ENCODE results near the gene SH3BP5.

The SH3BP5 gene

DNA sequence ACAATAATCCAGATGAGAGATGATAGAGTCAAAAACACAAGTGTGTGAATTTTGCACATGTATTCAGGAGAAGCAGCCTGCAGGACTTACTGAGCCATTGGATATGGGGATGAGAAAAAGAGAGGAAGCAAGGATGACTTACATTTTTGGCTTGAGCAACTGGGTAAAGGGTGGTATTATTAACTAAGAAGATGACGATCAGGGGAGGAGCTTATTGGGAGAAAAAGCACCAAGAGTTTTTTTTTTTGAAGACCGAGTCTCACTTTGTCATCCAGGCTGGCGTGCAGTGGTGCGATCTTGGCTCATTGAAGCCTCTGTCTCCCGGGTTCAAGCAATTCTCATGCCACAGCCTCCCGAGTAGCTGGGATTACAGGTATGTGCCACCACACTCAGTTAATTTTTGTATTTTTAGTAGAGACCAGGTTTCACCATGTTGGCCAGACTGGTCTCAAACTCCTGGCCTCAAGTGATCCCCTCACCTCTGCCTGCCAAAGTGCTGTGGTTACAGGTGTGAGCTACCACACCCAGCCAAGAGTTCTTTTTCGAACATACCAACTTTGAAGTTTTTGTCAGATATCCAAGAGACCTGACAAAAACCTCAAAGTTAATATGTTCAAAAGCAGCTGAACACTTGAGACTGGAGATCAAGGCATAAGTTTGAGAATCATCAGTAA lies 14.8 kb upstream of the SH3BP5 start:
- Histone ChIP-seq H3K4me3 (ENCODE audit: insufficient read depth, low read depth, low read length, poor library complexity, severe bottlenecking) (peak overlapping the region; percentile 23), H3K4me1 (ENCODE audit: control insufficient read depth, insufficient read depth, low read length, poor library complexity, severe bottlenecking) (peaks cover 38% of the 10 kb centered on the region), H3K27ac (ENCODE audit: insufficient read depth, low read length, poor library complexity, severe bottlenecking) (peak overlapping the region; percentile 58), H3K27me3 (replicated peaks; ENCODE audit: control insufficient read depth, insufficient read depth, low read length, poor library complexity, severe bottlenecking) (no peaks in the 10 kb centered on the region), H3K36me3 (ENCODE audit: control insufficient read depth, insufficient read depth, low read length) (no peaks in the 10 kb centered on the region), H3K9me3 (ENCODE audit: control insufficient read depth, low read length) (no peaks in the 10 kb centered on the region)
- peak in 1 of 3 donors; percentile 20 for DNase-seq

DNA sequence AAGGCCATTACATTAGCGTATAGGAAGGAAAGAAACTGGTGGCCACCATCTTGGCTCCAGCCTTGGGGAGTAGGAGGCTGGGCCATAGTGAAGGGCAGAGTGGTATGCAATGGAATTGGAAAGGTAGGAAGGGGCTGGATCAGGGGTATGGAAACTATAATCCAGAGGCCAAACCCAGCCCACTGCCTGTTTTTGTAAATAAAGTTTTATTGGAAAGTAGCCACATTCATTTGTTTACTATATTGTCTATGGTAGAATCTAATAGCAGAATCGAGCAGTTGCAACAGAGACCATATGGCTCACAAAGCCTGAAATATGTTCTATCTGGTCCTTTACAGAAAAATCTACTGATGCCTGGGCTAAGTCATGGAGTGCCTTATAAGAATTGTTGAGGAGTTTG lies 14.1 kb upstream of the SH3BP5 start:
- H3K27ac ChIP-seq (ENCODE audit: insufficient read depth, low read length, poor library complexity, severe bottlenecking): no peak overlapping the region
- no peak for DNase-seq
- no peaks in the 10 kb centered on the region for H3K9me3 ChIP-seq (ENCODE audit: control insufficient read depth, low read length)
- H3K4me3 ChIP-seq (ENCODE audit: insufficient read depth, low read depth, low read length, poor library complexity, severe bottlenecking): no peak overlapping the region
- peaks cover 38% of the 10 kb centered on the region for H3K4me1 ChIP-seq (ENCODE audit: control insufficient read depth, insufficient read depth, low read length, poor library complexity, severe bottlenecking)
- no peaks in the 10 kb centered on the region for H3K27me3 ChIP-seq (replicated peaks; ENCODE audit: control insufficient read depth, insufficient read depth, low read length, poor library complexity, severe bottlenecking)
- no peaks in the 10 kb centered on the region for H3K36me3 ChIP-seq (ENCODE audit: control insufficient read depth, insufficient read depth, low read length)

DNA sequence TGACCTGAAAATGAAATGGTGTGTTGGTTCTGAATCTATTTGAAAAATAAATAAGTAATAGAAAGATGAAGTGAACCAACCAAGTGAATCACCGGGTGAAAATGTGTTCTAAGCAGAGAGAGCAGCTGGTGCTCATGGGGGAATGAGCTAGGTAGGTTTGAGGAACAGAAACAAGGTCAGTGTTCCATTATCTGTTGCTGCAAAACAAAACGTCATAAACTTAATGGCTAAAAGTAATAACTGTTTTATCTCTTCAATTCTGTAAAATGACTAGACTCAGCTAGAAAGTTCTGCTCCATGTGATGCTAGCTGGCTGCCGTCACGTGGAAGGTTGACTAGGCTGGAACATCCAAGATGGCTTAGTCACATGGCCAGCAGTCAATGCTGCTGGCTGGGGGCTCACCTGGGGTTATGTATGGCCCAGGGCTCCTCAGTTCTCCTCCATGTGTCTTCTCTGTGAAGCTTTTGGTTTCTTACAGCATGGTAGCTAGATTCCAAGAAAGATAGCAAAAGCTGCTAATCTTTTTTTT lies 13.3 kb upstream of the SH3BP5 start:
- no peak for DNase-seq
- Histone ChIP-seq H3K36me3 (ENCODE audit: control insufficient read depth, insufficient read depth, low read length) (no peaks in the 10 kb centered on the region), H3K27ac (ENCODE audit: insufficient read depth, low read length, poor library complexity, severe bottlenecking) (no peak overlapping the region), H3K4me3 (ENCODE audit: insufficient read depth, low read depth, low read length, poor library complexity, severe bottlenecking) (no peak overlapping the region), H3K27me3 (replicated peaks; ENCODE audit: control insufficient read depth, insufficient read depth, low read length, poor library complexity, severe bottlenecking) (no peaks in the 10 kb centered on the region), H3K4me1 (ENCODE audit: control insufficient read depth, insufficient read depth, low read length, poor library complexity, severe bottlenecking) (peaks cover 38% of the 10 kb centered on the region), H3K9me3 (ENCODE audit: control insufficient read depth, low read length) (no peaks in the 10 kb centered on the region)

GRCh38 chr3:15345066-15345607 lies 12.8 kb upstream of the SH3BP5 start:
- DNase-seq: no peak
- Histone ChIP-seq H3K27ac (ENCODE audit: insufficient read depth, low read length, poor library complexity, severe bottlenecking) (no peak overlapping the region), H3K4me1 (ENCODE audit: control insufficient read depth, insufficient read depth, low read length, poor library complexity, severe bottlenecking) (peaks cover 36% of the 10 kb centered on the region), H3K9me3 (ENCODE audit: control insufficient read depth, low read length) (no peaks in the 10 kb centered on the region), H3K36me3 (ENCODE audit: control insufficient read depth, insufficient read depth, low read length) (no peaks in the 10 kb centered on the region), H3K4me3 (ENCODE audit: insufficient read depth, low read depth, low read length, poor library complexity, severe bottlenecking) (no peak overlapping the region), H3K27me3 (replicated peaks; ENCODE audit: control insufficient read depth, insufficient read depth, low read length, poor library complexity, severe bottlenecking) (no peaks in the 10 kb centered on the region)

GRCh38 chr3:15342945-15343344 lies 10.6 kb upstream of the SH3BP5 start:
- no peak overlapping the region for H3K27ac ChIP-seq (ENCODE audit: insufficient read depth, low read length, poor library complexity, severe bottlenecking)
- no peaks in the 10 kb centered on the region for H3K27me3 ChIP-seq (replicated peaks; ENCODE audit: control insufficient read depth, insufficient read depth, low read length, poor library complexity, severe bottlenecking)
- H3K4me1 ChIP-seq (ENCODE audit: control insufficient read depth, insufficient read depth, low read length, poor library complexity, severe bottlenecking): peaks cover 22% of the 10 kb centered on the region
- DNase-seq: no peak
- no peak overlapping the region for H3K4me3 ChIP-seq (ENCODE audit: insufficient read depth, low read depth, low read length, poor library complexity, severe bottlenecking)
- no peaks in the 10 kb centered on the region for H3K36me3 ChIP-seq (ENCODE audit: control insufficient read depth, insufficient read depth, low read length)
- H3K9me3 ChIP-seq (ENCODE audit: control insufficient read depth, low read length): no peaks in the 10 kb centered on the region

DNA sequence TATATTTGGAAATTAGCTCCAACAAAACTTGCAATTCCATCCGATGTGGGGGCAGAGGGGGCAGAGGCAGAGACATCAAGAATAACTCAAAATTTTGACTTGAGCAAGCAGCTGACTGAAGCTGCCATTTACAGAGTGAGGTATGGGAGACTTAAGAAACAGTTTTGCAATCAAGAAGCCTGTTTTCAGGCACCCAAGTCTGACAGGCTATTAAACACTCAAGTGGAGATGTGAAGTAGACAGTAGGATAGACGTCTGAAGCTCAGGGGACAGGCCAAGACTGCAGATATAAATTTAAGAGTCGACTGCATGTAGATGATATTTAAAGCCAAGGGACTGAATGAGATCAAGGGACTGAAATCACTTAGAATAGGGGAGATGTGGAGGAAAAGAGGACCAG lies 9.9 kb upstream of the SH3BP5 start:
- H3K4me3 ChIP-seq (ENCODE audit: insufficient read depth, low read depth, low read length, poor library complexity, severe bottlenecking): no peak overlapping the region
- no peak overlapping the region for H3K27ac ChIP-seq (ENCODE audit: insufficient read depth, low read length, poor library complexity, severe bottlenecking)
- H3K9me3 ChIP-seq (ENCODE audit: control insufficient read depth, low read length): no peaks in the 10 kb centered on the region
- no peaks in the 10 kb centered on the region for H3K36me3 ChIP-seq (ENCODE audit: control insufficient read depth, insufficient read depth, low read length)
- H3K27me3 ChIP-seq (replicated peaks; ENCODE audit: control insufficient read depth, insufficient read depth, low read length, poor library complexity, severe bottlenecking): no peaks in the 10 kb centered on the region
- no peak for DNase-seq
- peaks cover 16% of the 10 kb centered on the region for H3K4me1 ChIP-seq (ENCODE audit: control insufficient read depth, insufficient read depth, low read length, poor library complexity, severe bottlenecking)

DNA sequence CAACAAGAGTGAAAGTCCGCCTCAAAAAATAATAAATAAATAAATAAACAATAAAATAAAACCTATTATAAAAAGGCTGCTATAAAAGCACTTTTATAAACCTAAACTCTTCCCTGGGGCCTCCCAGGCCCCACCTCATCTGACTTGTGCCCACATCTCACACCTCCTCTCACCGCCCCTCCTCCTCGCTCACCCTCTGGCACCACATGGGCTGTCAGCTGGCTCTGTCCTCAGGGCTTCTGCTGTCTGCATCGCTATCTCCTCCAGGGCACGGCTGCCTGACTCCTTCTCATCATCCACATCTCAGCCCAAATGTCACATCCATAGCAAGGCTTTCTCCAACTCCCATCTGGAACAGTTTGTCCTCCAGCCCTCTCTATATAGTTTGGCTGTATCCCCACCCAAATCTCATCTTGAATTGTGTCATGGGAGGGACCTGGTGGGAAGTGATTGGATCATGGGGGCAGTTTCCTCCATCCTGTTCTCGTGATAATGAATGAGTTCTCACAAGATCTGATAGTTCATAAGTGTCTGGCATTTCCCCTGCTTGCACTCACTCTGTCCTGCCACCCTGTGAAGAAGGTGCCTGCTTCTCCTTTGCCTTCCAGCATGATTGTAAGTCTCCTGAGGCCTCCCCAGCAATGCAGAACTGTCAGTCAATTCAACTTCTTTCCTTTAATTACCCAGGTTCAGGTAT lies 8.8 kb upstream of the SH3BP5 start:
- no peaks in the 10 kb centered on the region for H3K36me3 ChIP-seq (ENCODE audit: control insufficient read depth, insufficient read depth, low read length)
- no peak overlapping the region for H3K27ac ChIP-seq (ENCODE audit: insufficient read depth, low read length, poor library complexity, severe bottlenecking)
- H3K9me3 ChIP-seq (ENCODE audit: control insufficient read depth, low read length): no peaks in the 10 kb centered on the region
- no peaks in the 10 kb centered on the region for H3K27me3 ChIP-seq (replicated peaks; ENCODE audit: control insufficient read depth, insufficient read depth, low read length, poor library complexity, severe bottlenecking)
- H3K4me1 ChIP-seq (ENCODE audit: control insufficient read depth, insufficient read depth, low read length, poor library complexity, severe bottlenecking): peaks cover 5% of the 10 kb centered on the region
- DNase-seq: no peak
- H3K4me3 ChIP-seq (ENCODE audit: insufficient read depth, low read depth, low read length, poor library complexity, severe bottlenecking): no peak overlapping the region

DNA sequence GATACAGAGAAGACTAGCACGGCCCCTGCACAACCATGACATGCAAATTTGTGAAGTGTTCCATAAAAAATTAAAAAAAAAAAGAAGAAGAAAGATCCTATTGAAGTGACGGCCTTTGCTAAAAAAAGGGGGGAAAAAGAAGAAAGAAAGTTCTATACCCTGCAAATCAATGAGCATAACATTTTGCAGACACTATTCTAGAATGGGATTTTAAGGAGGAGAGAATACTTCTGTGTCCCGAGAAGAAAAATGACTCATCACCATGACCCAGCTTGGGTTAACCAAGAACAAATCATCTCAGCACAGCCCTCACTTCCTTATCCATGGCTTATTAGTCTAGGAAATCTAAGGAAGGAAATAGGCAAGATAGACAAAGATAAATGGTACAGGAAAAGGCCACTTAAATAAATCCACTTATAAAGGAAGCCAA lies 7.4 kb upstream of the SH3BP5 start:
- H3K36me3 ChIP-seq (ENCODE audit: control insufficient read depth, insufficient read depth, low read length): no peaks in the 10 kb centered on the region
- no peaks in the 10 kb centered on the region for H3K4me1 ChIP-seq (ENCODE audit: control insufficient read depth, insufficient read depth, low read length, poor library complexity, severe bottlenecking)
- H3K27ac ChIP-seq (ENCODE audit: insufficient read depth, low read length, poor library complexity, severe bottlenecking): no peak overlapping the region
- no peaks in the 10 kb centered on the region for H3K27me3 ChIP-seq (replicated peaks; ENCODE audit: control insufficient read depth, insufficient read depth, low read length, poor library complexity, severe bottlenecking)
- no peak overlapping the region for H3K4me3 ChIP-seq (ENCODE audit: insufficient read depth, low read depth, low read length, poor library complexity, severe bottlenecking)
- H3K9me3 ChIP-seq (ENCODE audit: control insufficient read depth, low read length): no peaks in the 10 kb centered on the region
- no peak for DNase-seq

- no peaks in the 10 kb centered on the region for H3K27me3 ChIP-seq (replicated peaks; ENCODE audit: control insufficient read depth, insufficient read depth, low read length, poor library complexity, severe bottlenecking)
- no peaks in the 10 kb centered on the region for H3K9me3 ChIP-seq (ENCODE audit: control insufficient read depth, low read length)
- H3K4me1 ChIP-seq (ENCODE audit: control insufficient read depth, insufficient read depth, low read length, poor library complexity, severe bottlenecking): no peaks in the 10 kb centered on the region
- no peak for DNase-seq
- no peaks in the 10 kb centered on the region for H3K36me3 ChIP-seq (ENCODE audit: control insufficient read depth, insufficient read depth, low read length)
- no peak overlapping the region for H3K27ac ChIP-seq (ENCODE audit: insufficient read depth, low read length, poor library complexity, severe bottlenecking)
- H3K4me3 ChIP-seq (ENCODE audit: insufficient read depth, low read depth, low read length, poor library complexity, severe bottlenecking): no peak overlapping the region
These were observed 6.6 kb upstream of the SH3BP5 start for GRCh38 chr3:15339001-15339400.

DNA sequence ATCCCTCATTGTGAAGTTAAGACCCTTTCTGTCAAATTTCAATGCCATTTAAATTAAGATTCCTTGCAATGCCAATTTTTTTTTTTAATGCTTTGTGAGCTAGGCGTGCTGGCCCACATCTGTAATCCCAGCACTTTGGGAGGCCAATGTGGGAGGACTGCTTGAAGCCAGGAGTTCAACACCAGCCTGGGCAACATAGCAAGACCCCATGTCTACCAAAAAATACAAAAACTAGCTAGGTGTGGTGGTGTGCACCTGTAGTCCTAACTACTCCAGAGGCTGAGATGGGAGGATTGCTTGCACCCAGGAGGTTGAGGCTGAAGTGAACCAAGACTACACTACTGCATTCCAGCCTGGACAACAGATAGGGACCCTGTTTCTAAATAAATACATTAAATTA lies 5.6 kb upstream of the SH3BP5 start:
- no peak overlapping the region for H3K4me3 ChIP-seq (ENCODE audit: insufficient read depth, low read depth, low read length, poor library complexity, severe bottlenecking)
- no peaks in the 10 kb centered on the region for H3K36me3 ChIP-seq (ENCODE audit: control insufficient read depth, insufficient read depth, low read length)
- H3K27ac ChIP-seq (ENCODE audit: insufficient read depth, low read length, poor library complexity, severe bottlenecking): no peak overlapping the region
- H3K4me1 ChIP-seq (ENCODE audit: control insufficient read depth, insufficient read depth, low read length, poor library complexity, severe bottlenecking): peaks cover 1% of the 10 kb centered on the region
- H3K9me3 ChIP-seq (ENCODE audit: control insufficient read depth, low read length): no peaks in the 10 kb centered on the region
- H3K27me3 ChIP-seq (replicated peaks; ENCODE audit: control insufficient read depth, insufficient read depth, low read length, poor library complexity, severe bottlenecking): no peaks in the 10 kb centered on the region
- no peak for DNase-seq

Measured in effector memory CD4-positive, alpha-beta T cell (primary cell).